K562 (cell line): ENCODE data around the gene DPCD. TPM values are rescaled to one million over a fixed set of nuclear protein-coding genes. Genes with fewer than 3 reads are reported as not detected.

ENCODE experiments used
- ATAC-seq: fragments of 200-7000 bp; cut with Tn5 transposase; 3 replicates; pipeline ENCODE4 v1.9.1; 2020; ENCODE audit warnings: moderate library complexity
- BruUV-seq: library from RNA; stranded (reverse); fragments of 400-500 nt; replicated peaks from 2 replicates; lab custom pipeline; 2021; lab: Mats Ljungman, UMichigan
- CTCF ChIA-PET: fragments of 300-600 bp; formaldehyde crosslinking; extraction: SDS; loops from one replicate; lab custom pipeline; 2021; ENCODE audit warnings: low intra/inter-chr PET ratio; lab: Yijun Ruan, JAX
- POLR2A ChIA-PET: fragments of 300-600, 350-650 bp; sonication (Branson Sonifier 250); formaldehyde crosslinking; extraction: SDS; loops from one replicate; lab custom pipeline; 2021; ENCODE audit warnings: antibody characterized with exemption, inconsistent platforms; lab: Yijun Ruan, JAX
- DNase-seq, 4 experiments: peaks; one replicate each; pipeline versions ENCODE4 v3.0.0 to v3.0.0-alpha.2; 2011 to 2018; ENCODE audit warnings: low spot score in 3 of 4, mixed read lengths in 3 of 4; ENCODE audit errors: extremely low read depth in 1 of 4
- FAIRE-seq: peaks from 2 replicates; lab custom pipeline; 2011; peaks lifted over from hg19 to GRCh38; lab: Jason Lieb, UNC
- H2AFZ ChIP-seq: 2 replicates; pipeline ENCODE4 v1.6.0; 2011; ENCODE audit warnings: low read depth, low read length, control low read depth, inconsistent platforms
- H3K27ac ChIP-seq: fragments of 200-600 bp; 3 replicates; pipeline ENCODE4 v1.8.0; 2011; ENCODE audit warnings: low read depth, mild to moderate bottlenecking, control low read depth, inconsistent platforms, low read length, moderate library complexity, mixed read lengths; ENCODE audit errors: extremely low read depth
- H3K27me3 ChIP-seq, 2 experiments: fragments of 300-600 bp in 1 of 2; 2 replicates in 1 of 2; 3 replicates in 1 of 2; pipeline versions ENCODE4 v1.6.0 to v1.8.0; 2011; ENCODE audit warnings: inconsistent platforms in 2 of 2, low read length in 2 of 2, mild to moderate bottlenecking in 1 of 2, mixed read lengths in 1 of 2, moderate library complexity in 1 of 2; ENCODE audit not compliant: control insufficient read depth in 2 of 2, insufficient read depth in 2 of 2
- H3K36me3 ChIP-seq: fragments of 300-600 bp; 3 replicates; pipeline ENCODE4 v1.8.0; 2011; ENCODE audit warnings: mild to moderate bottlenecking, low read length, inconsistent platforms; ENCODE audit not compliant: control insufficient read depth, insufficient read depth
- H3K4me1 ChIP-seq, 2 experiments: fragments of 200-600 bp in 1 of 2; replicated peaks in 1 of 2; 2 replicates in 1 of 2; 3 replicates in 1 of 2; pipeline versions ENCODE4 v1.5.1 to v1.8.0; 2011; ENCODE audit warnings: inconsistent platforms in 2 of 2, low read length in 2 of 2, mild to moderate bottlenecking in 1 of 2, mixed read lengths in 1 of 2, moderate library complexity in 1 of 2; ENCODE audit not compliant: control insufficient read depth in 2 of 2, insufficient read depth in 2 of 2
- H3K4me2 ChIP-seq: 2 replicates; pipeline ENCODE4 v1.6.1; 2011; ENCODE audit warnings: low read length, control low read depth, inconsistent platforms, mixed read lengths; ENCODE audit not compliant: insufficient read depth
- H3K4me3 ChIP-seq: fragments of 200-600 bp; sonication (generic), shearing (Covaris generic); 2 replicates; pipeline ENCODE4 v1.5.1; 2016; ENCODE audit warnings: control low read depth, inconsistent platforms
- H3K79me2 ChIP-seq: fragments of 200-600 bp; 3 replicates; pipeline ENCODE4 v1.8.0; 2011; ENCODE audit warnings: low read length, inconsistent platforms; ENCODE audit not compliant: control insufficient read depth, insufficient read depth
- H3K9ac ChIP-seq, 2 experiments: 2 replicates each; pipeline versions ENCODE4 v1.6.0 to v1.6.1; 2011; ENCODE audit warnings: low read depth in 2 of 2, low read length in 2 of 2, control low read depth in 1 of 2, inconsistent platforms in 1 of 2, mild to moderate bottlenecking in 1 of 2, mixed read lengths in 1 of 2; ENCODE audit not compliant: insufficient read depth in 1 of 2
- H3K9me1 ChIP-seq: one replicate; pipeline ENCODE4 v1.6.0; 2011; ENCODE audit warnings: inconsistent platforms, mild to moderate bottlenecking, low read length, moderate library complexity; ENCODE audit not compliant: control insufficient read depth, insufficient read depth
- H3K9me3 ChIP-seq: replicated peaks from 2 replicates; pipeline ENCODE4 v1.5.1; 2011; ENCODE audit warnings: low read depth, low read length, inconsistent platforms; ENCODE audit not compliant: control insufficient read depth, insufficient read depth
- H4K20me1 ChIP-seq: replicated peaks from 2 replicates; pipeline ENCODE4 v1.6.1; 2011; ENCODE audit warnings: low read length, inconsistent platforms, mixed read lengths; ENCODE audit not compliant: control insufficient read depth, insufficient read depth
- ERF ChIP-seq: fragments of 450-650 bp; formaldehyde crosslinking; IDR thresholded peaks from 2 replicates; pipeline ENCODE4 v1.4.0; 2020; ENCODE audit warnings: mild to moderate bottlenecking, mixed read lengths
- FOXO4 ChIP-seq: fragments of 450-650 bp; formaldehyde crosslinking; IDR thresholded peaks from 2 replicates; pipeline ENCODE4 v1.4.0; 2020; ENCODE audit warnings: mild to moderate bottlenecking, moderate library complexity
- GTF2E2 ChIP-seq: fragments of 200-800 bp; sonication (Bioruptor generic); IDR thresholded peaks from 2 replicates; pipeline ENCODE4 v1.6.1; 2016; ENCODE audit warnings: missing genetic modification characterization, missing compliant biosample characterization
- MAFK ChIP-seq: IDR thresholded peaks from 2 replicates; pipeline ENCODE4 v1.6.1; 2011; ENCODE audit warnings: low read length, improper control_type of control experiment
- RNF2 ChIP-seq: sonication (generic); IDR thresholded peaks from 2 replicates; pipeline ENCODE4 v1.6.1; 2016
- SMAD4 ChIP-seq: fragments of 250-450 bp; sonication (Bioruptor Pico); conservative IDR thresholded peaks from 2 replicates; pipeline ENCODE4 v1.8.0; 2021; ENCODE audit warnings: inconsistent platforms, mild to moderate bottlenecking, moderate library complexity
- SMARCC2 ChIP-seq: fragments of 450-650 bp; IDR thresholded peaks from 2 replicates; pipeline ENCODE4 v1.6.1; 2017; ENCODE audit warnings: antibody characterized with exemption, moderate library complexity, mild to moderate bottlenecking, low read depth
- ZNF354B ChIP-seq: fragments of 250-450 bp; sonication (Bioruptor Pico); IDR thresholded peaks from 2 replicates; pipeline ENCODE4 v1.4.0; 2020
- ZNF511 ChIP-seq: sonication (generic); formaldehyde crosslinking; IDR thresholded peaks from 2 replicates; pipeline ENCODE4 v1.8.0; 2022; ENCODE audit warnings: mild to moderate bottlenecking, missing genetic modification reagents
- ZNF551 ChIP-seq: fragments of 250-450 bp; sonication (Bioruptor Pico); IDR thresholded peaks from 2 replicates; pipeline ENCODE4 v1.5.0; 2021; ENCODE audit warnings: mild to moderate bottlenecking, moderate library complexity
- WGBS: fragments of 100-300 bp; shearing (Covaris generic); methylation state at CpG from one replicate; pipeline ENCODE4 v1.1.6; 2016; ENCODE audit warnings: low coverage, mixed read lengths; ENCODE audit not compliant: insufficient coverage; ENCODE audit errors: missing lambda C conversion rate; 5-methylcytosine and 5-hydroxymethylcytosine counted together
- in situ Hi-C: fragments of 300-500 bp; cut with MboI; formaldehyde crosslinking; loops from 4 replicates; pipeline ENCODE4 v1.15.0; 2018; ENCODE audit warnings: inconsistent platforms, mixed read lengths
- intact Hi-C: fragments of 100-400 bp; cut with micrococcal nuclease; formaldehyde crosslinking; loops from 2 replicates; pipeline ENCODE4 v1.14.2; 2022
- polyA plus RNA-seq, 8 experiments: library from polyadenylated mRNA; depleted of rRNA in 4 of 8; stranded (reverse) in 5 of 8; unstranded in 3 of 8; fragments of >200 nt; fragmentation: Nextera tagmentation in 2 of 8; fragmentation: Illumina TruSeq in 1 of 8; extraction: Ambion mirVana in 2 of 8; extraction: Trizol in 1 of 8; gene quantifications; 2 replicates each; pipeline versions ENCODE4 v1.2.1 to v1.2.3, GENCODE V29; 2011 to 2014; ENCODE audit warnings: inconsistent platforms in 1 of 8, missing spikeins in 1 of 8
- total RNA-seq, 7 experiments: library from RNA; depleted of rRNA in 6 of 7; stranded (reverse); fragments of >200 nt in 6 of 7; fragmentation: Illumina TruSeq in 2 of 7; extraction: Trizol in 2 of 7; gene quantifications; 2 replicates each; pipeline versions ENCODE4 v1.2.1 to v1.2.3, GENCODE V29; 2011 to 2021; ENCODE audit warnings: low replicate concordance in 1 of 7
- TF ChIP-seq, protein P1 (sequence below), 3 experiments: fragments of 200-800 bp in 1 of 3; fragments of 250-450 bp in 1 of 3; fragments of 450-650 bp in 1 of 3; sonication (Bioruptor Pico) in 1 of 3; sonication (Bioruptor generic) in 1 of 3; formaldehyde crosslinking in 1 of 3; IDR thresholded peaks; 2 replicates each; pipeline versions ENCODE4 v1.6.1 to v1.8.0; 2016 to 2022; ENCODE audit warnings: mild to moderate bottlenecking in 2 of 3, missing genetic modification characterization in 2 of 3, missing compliant biosample characterization in 1 of 3, moderate library complexity in 1 of 3
- TF ChIP-seq, protein P2 (sequence below): fragments of 450-650 bp; IDR thresholded peaks from 2 replicates; pipeline ENCODE4 v1.7.0; 2016; ENCODE audit warnings: borderline replicate concordance

Gene DPCD
- total and polyA plus RNA-seq, 9 of the 15 experiments (the other 6 are each of a cell fraction or from before 2014, with no cell fraction given), result 12.1 to 45.2 (median 20.0) TPM

- ATAC-seq (no peak), FAIRE-seq (no peak), DNase-seq (no peak)
- in situ Hi-C loops, result no loop called here
- peaks cover 0 to 16% of the 10 kb centered on the region in 2 experiments; a peak in 3 of 5 replicates for H3K4me1 ChIP-seq
- WGBS, result 100% methylated on average over 1 of the region's 2 CpGs
- intact Hi-C loops, result no loop called here
- no peaks in the 10 kb centered on the region for H3K9me3 ChIP-seq
- no peaks in the 10 kb centered on the region for H3K9me1 ChIP-seq
- H2AFZ ChIP-seq, result no peak overlapping the region
- BruUV-seq, result no TSS peak
- H3K9ac ChIP-seq, result no peak overlapping the region
- no peaks in the 10 kb centered on the region for H3K36me3 ChIP-seq
- ChIA-PET POLR2A (no interaction called here), CTCF (no interaction called here)
- H4K20me1 ChIP-seq, result no peaks in the 10 kb centered on the region
- no peaks in the 10 kb centered on the region for H3K27me3 ChIP-seq
- no peak overlapping the region for H3K4me2 ChIP-seq
- H3K27ac ChIP-seq, result no peak overlapping the region
- TF ChIP-seq GTF2E2 (tag) (no peak), ZNF511 (CRISPR knock-in tag) (no peak), RNF2 (no peak), ZNF354B (no peak), ERF (no peak), FOXO4 (CRISPR knock-in tag) (no peak), ZNF551 (no peak), SMAD4 (CRISPR knock-in tag) (no peak), SMARCC2 (no peak), MAFK (no peak)
- TF ChIP-seq, protein P1, sequence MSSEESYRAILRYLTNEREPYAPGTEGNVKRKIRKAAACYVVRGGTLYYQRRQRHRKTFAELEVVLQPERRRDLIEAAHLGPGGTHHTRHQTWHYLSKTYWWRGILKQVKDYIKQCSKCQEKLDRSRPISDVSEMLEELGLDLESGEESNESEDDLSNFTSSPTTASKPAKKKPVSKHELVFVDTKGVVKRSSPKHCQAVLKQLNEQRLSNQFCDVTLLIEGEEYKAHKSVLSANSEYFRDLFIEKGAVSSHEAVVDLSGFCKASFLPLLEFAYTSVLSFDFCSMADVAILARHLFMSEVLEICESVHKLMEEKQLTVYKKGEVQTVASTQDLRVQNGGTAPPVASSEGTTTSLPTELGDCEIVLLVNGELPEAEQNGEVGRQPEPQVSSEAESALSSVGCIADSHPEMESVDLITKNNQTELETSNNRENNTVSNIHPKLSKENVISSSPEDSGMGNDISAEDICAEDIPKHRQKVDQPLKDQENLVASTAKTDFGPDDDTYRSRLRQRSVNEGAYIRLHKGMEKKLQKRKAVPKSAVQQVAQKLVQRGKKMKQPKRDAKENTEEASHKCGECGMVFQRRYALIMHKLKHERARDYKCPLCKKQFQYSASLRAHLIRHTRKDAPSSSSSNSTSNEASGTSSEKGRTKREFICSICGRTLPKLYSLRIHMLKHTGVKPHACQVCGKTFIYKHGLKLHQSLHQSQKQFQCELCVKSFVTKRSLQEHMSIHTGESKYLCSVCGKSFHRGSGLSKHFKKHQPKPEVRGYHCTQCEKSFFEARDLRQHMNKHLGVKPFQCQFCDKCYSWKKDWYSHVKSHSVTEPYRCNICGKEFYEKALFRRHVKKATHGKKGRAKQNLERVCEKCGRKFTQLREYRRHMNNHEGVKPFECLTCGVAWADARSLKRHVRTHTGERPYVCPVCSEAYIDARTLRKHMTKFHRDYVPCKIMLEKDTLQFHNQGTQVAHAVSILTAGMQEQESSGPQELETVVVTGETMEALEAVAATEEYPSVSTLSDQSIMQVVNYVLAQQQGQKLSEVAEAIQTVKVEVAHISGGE (CRISPR knock-in tag; IDR thresholded peaks at IDR 0.05), result no peak
- TF ChIP-seq, protein P2, sequence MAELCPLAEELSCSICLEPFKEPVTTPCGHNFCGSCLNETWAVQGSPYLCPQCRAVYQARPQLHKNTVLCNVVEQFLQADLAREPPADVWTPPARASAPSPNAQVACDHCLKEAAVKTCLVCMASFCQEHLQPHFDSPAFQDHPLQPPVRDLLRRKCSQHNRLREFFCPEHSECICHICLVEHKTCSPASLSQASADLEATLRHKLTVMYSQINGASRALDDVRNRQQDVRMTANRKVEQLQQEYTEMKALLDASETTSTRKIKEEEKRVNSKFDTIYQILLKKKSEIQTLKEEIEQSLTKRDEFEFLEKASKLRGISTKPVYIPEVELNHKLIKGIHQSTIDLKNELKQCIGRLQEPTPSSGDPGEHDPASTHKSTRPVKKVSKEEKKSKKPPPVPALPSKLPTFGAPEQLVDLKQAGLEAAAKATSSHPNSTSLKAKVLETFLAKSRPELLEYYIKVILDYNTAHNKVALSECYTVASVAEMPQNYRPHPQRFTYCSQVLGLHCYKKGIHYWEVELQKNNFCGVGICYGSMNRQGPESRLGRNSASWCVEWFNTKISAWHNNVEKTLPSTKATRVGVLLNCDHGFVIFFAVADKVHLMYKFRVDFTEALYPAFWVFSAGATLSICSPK, result no peak
- H3K79me2 ChIP-seq, result no peaks in the 10 kb centered on the region
- H3K4me3 ChIP-seq, result no peak overlapping the region
Measured at GRCh38 chr10:101538446-101538845, 49.7 kb upstream of the DPCD start.
